Epithelial cell of umbilical artery (primary cell): Measurements from ENCODE around the gene ITGB3BP. TPM values are rescaled to one million over a fixed set of nuclear protein-coding genes. Genes with fewer than 3 reads are reported as not detected.

Source experiments
- total RNA-seq: library from RNA; depleted of rRNA; stranded (reverse); fragments of >200 nt; gene quantifications from 2 replicates; pipeline ENCODE4 v1.2.3, GENCODE V29; 2014

ITGB3BP gene, protein sequence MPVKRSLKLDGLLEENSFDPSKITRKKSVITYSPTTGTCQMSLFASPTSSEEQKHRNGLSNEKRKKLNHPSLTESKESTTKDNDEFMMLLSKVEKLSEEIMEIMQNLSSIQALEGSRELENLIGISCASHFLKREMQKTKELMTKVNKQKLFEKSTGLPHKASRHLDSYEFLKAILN
- total RNA-seq, result 27.6 and 29.0 TPM in 2 replicates

DNA sequence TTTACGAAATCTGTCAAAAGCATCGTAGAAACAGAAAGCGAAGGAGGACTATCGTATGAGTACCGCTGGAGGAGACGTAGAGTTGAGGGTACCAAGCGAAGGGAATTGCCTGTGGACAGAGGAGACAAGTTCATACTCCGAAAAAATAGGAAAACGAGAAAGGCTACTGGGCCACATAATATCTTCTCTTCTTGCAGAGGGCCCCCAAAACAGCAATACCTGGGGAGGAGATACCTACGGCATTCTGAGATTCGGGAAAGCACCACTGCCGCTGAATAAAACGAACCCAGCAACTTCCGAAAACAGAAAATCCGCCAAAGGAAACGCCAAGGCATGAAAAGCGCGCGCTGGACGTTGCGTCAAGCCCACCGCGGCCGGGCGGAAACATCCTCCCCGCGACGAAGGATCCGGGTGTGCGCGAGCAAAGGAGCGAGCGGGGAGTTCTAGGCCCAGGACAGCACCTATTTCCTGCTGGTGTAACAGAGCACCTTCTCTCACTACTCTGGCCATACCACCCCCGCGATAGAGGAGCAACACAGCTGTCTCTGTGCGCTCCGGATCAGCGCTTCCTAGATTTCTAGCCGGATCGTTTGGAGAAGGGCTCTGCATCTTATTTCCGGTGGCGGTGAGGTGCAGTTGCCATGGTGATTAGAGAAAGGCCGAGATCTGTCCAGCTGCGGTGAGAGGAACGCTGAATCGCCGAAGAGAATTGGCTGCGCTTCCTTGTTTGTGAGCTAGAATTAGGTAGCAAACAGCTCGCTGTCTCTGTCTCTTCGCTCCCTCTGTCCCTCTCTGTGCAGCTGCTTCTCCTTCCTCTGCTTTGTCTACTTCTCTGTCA lies at the start of gene ITGB3BP, which contains the start of gene EFCAB7:
TSS of gene ITGB3BP (minus strand) at position 335 of the 838 bp plus-strand sequence. CDS start at position 243, 92 bp downstream.
TSS of gene EFCAB7 (plus strand) at position 635 of the 838 bp plus-strand sequence. CDS start 2,048 bp downstream, outside the sequence.

Other genes with a start within 250 kb of the ITGB3BP start
- gene FOXD3, start 200.7 kb downstream of the ITGB3BP start, total RNA-seq, result not detected in 2 replicates
- gene ALG6, start 155.6 kb downstream of the ITGB3BP start, total RNA-seq, result 12.3 and 22.5 TPM in 2 replicates
- 3.6 and 5.6 TPM in 2 replicates for gene EFCAB7, start 300 bp upstream of the ITGB3BP start, total RNA-seq
- 30.5 and 39.2 TPM in 2 replicates for gene PGM1, start 70.2 kb upstream of the ITGB3BP start, total RNA-seq